Stimulated activated naive CD8-positive, alpha-beta T cell treated with anti-CD3 and anti-CD28 coated beads, Interleukin-15, amount 100 ng/mL, for 72 hours (primary cell): ENCODE results near the gene CCDC88C.

Source experiments
- ATAC-seq: fragments of 150-1000 bp; cut with Tn5 transposase; 2 replicates; pipeline ENCODE4 v1.10.0; 2021; ENCODE audit warnings: mild to moderate bottlenecking, moderate library complexity
- DNase-seq, 2 donors: peaks; one replicate each; pipeline ENCODE4 v3.0.0; 2021 to 2022
- H3K27ac Mint-ChIP-seq, 2 donors: one replicate each; pipeline ENCODE4 v1.8.0; 2022; ENCODE audit warnings: mild to moderate bottlenecking in 2 of 2, mixed read lengths in 2 of 2, moderate library complexity in 2 of 2
- H3K27me3 Mint-ChIP-seq: one replicate; pipeline ENCODE4 v1.8.0; 2022; ENCODE audit warnings: mixed read lengths
- H3K4me1 Mint-ChIP-seq: one replicate; pipeline ENCODE4 v1.8.0; 2022; ENCODE audit warnings: mild to moderate bottlenecking, mixed read lengths
- H3K4me3 Mint-ChIP-seq, 2 donors: one replicate each; pipeline ENCODE4 v1.8.0; 2022; ENCODE audit warnings: mild to moderate bottlenecking in 2 of 2, mixed read lengths in 2 of 2, moderate library complexity in 1 of 2
- H3K9me3 Mint-ChIP-seq, 2 donors: one replicate each; pipeline ENCODE4 v1.8.0; 2022; ENCODE audit warnings: mixed read lengths in 2 of 2

CCDC88C gene

DNA sequence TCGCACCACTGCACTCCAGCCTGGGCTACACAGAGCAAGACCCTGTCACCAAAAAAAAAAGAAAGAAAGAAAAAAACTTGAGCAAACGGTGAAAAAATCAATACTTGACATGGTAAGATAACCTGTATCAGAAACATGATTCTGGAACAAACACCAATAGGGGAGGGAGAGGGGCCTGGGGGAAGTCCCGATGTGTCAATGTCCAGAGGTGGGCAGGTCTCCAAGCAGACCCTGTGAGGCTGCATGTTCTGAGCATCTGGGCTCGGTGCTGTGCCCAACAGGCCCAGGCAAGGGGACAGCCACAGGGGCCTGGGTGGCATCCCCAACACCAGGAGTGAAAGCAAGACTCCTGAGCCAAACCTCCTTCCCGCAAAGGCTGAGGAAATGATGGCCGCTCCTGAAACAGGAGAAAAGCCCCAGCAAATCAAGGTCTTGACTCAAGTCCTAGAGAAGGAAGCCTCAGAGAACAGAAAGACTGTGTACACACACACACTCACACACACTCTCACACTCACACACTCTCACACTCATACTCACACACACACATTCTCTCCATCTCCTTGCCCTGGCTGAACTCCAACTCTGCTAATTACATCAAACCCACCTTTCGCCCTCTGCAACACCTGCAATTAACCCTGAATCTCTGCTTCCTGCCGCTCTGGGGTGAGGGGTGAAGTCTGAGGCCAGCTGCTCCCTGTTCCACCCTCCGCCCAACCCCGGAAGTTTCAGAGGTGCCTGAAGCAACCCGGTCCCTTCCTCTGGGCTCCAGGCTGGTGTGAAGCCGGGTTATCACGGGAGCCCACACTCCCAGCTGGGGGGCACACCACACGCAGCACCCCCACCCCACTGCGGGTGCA lies 20.4 kb downstream of the CCDC88C start:
- peak; percentile 85 for ATAC-seq
- H3K4me3 Mint-ChIP-seq: peak overlapping the region; percentile 69 to 75
- no peaks in the 10 kb centered on the region for H3K9me3 Mint-ChIP-seq
- H3K4me1 Mint-ChIP-seq: peaks cover 97% of the 10 kb centered on the region
- H3K27me3 Mint-ChIP-seq: no peaks in the 10 kb centered on the region
- peak overlapping the region; percentile 28 to 49 for H3K27ac Mint-ChIP-seq
- DNase-seq: peak in 1 of 2 donors; percentile 63

DNA sequence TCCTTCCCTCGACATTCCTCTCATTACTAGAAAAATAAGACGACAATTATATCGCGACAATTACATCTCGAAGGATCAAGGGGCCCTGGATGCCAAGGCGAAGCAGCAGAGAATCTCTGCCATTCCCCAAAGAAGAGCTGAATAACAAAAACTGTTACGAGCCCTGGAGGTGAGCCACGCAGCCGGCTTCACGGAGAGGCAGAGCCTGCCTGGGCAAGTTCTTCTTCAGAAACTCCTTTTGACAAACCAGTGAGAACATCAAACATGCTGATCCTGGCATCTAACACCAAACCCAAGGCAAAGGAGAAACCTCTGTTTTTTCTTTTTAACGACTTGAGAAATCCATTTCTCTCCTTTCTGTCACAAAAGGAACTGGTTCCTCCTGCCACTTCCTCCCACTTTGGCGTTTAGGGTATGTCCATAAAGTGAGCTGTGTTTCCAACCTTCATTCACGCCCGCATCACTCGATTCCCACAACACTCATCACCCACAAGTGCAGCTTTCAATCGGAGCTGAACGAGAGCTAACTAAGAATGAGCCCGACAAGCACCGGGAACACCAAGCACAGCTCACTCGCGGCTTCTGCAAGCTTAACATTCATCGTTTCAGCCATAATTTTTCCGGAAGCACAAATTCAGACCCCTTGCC lies 21.5 kb downstream of the CCDC88C start:
- DNase-seq (no peak), ATAC-seq (no peak)
- H3K9me3 Mint-ChIP-seq: no peaks in the 10 kb centered on the region
- H3K27me3 Mint-ChIP-seq: no peaks in the 10 kb centered on the region
- peak overlapping the region; percentile 74 to 96 for H3K27ac Mint-ChIP-seq
- peak overlapping the region; percentile 69 to 75 for H3K4me3 Mint-ChIP-seq
- H3K4me1 Mint-ChIP-seq: peaks cover 99% of the 10 kb centered on the region

DNA sequence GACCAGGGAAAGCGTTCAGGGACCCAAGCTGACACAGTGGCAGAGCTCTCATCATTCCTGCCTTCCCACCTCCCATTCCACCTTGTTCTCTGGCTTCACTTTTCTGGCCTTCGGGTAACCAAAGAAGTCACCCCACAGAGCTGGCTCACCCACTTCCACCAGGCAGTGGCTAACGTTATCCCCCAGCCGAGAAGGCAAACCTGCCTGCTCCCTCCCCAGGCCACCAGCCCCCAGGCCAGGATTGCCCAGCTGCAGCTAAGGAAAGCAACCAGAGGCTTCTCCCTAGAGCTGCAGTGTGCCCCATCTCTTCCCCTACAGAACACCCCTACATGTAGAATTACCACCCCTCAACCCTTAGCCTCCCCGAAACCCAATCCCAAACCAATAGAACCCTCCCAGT lies 22.2 kb downstream of the CCDC88C start:
- H3K4me1 Mint-ChIP-seq: peaks cover 100% of the 10 kb centered on the region
- H3K27ac Mint-ChIP-seq: peak overlapping the region; percentile 74 to 96
- H3K4me3 Mint-ChIP-seq: peak overlapping the region; percentile 69 to 75

DNA sequence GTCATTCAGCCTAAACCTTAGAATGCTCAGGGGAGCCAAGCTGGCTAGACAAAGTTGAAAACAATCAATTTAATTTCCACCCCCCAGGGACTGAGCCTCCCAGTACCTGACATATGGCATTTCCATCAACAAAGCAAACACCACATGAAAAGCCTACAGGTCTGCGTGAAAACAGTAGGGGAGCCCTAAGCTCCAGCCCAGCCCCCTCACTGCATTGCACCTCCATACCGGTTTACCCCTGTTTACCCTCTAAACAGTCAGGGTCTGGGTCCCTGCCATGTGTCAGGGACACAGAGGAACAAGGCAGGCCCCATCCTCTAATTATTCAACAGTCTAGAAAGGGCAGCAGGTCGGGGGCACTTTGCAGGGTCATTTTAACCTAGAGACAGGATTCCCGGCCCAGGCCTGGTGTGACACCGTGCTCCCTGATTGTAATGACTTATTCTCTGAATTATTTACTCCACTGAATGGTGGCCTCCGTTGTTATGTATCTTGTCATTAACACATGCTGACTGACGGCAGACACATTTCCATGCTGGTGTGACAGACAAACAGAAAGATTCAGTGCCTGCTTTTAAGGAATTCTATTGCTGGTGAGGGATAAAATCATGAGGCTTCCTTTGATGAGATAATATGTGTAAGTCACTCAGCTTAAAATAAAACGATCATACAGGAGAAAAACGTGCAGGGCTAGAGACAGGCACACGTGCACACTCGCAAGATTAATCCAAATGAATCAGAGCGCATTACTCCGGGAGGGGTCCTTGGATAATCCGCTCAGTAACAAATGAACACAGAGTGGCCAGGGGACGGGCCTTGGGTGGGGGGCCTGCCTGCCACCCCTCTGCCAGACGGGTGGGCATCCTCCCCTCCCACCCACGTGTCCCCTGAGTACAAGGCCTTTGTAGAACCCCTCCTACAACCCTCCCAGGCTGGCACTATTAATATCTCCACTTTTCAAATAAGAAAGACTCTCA lies 23.2 kb downstream of the CCDC88C start:
- Mint-ChIP-seq H3K27me3 (no peaks in the 10 kb centered on the region), H3K9me3 (no peaks in the 10 kb centered on the region), H3K27ac (peak overlapping the region; percentile 53 to 59), H3K4me1 (peaks cover 100% of the 10 kb centered on the region), H3K4me3 (peak overlapping the region; percentile 27 to 69)
- DNase-seq: no peak
- ATAC-seq: no peak

More for the DNA sequence above, 22.2 kb downstream of the CCDC88C start:
- Mint-ChIP-seq H3K9me3 (no peaks in the 10 kb centered on the region), H3K27me3 (no peaks in the 10 kb centered on the region)
- DNase-seq: no peak
- ATAC-seq: no peak

DNA sequence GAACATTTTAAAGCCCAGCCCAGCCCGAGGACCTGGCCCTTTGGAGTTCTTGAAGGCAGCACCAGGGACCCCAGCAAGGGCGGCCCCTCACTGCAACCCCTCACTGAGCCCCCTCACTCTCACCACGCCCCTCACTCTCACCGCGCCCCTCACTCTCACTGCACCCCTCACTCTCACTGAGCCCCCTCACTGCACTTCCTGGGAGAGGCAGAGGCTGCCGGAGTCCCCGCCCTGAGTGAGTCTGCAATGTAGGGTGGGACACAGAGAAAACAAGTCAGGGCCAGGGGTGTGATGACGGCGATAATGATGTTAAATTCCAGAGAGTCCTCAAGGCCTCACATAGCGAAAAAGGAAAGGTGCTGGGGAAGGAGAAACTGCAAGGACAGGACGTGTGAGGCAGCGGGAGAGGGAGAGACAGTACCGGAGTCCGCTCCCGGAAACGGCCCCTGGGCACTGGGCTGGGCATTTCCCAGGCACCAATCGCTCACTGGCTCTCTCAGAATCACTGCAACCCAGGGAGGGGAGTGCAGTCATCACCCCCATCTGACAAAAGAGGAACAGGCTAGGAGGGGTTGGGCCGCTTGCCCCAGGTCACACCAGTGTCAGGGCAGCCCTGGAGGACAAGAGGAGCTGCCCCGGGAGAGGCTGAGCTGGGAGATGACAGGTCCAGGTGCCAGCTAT lies 24.9 kb downstream of the CCDC88C start:
- peaks cover 100% of the 10 kb centered on the region for H3K4me1 Mint-ChIP-seq
- H3K27me3 Mint-ChIP-seq: no peaks in the 10 kb centered on the region
- no peak for ATAC-seq
- DNase-seq: no peak
- H3K9me3 Mint-ChIP-seq: no peaks in the 10 kb centered on the region
- peak overlapping the region in 1 of 2 donors; percentile 15 for H3K27ac Mint-ChIP-seq
- peak overlapping the region; percentile 52 to 62 for H3K4me3 Mint-ChIP-seq

DNA sequence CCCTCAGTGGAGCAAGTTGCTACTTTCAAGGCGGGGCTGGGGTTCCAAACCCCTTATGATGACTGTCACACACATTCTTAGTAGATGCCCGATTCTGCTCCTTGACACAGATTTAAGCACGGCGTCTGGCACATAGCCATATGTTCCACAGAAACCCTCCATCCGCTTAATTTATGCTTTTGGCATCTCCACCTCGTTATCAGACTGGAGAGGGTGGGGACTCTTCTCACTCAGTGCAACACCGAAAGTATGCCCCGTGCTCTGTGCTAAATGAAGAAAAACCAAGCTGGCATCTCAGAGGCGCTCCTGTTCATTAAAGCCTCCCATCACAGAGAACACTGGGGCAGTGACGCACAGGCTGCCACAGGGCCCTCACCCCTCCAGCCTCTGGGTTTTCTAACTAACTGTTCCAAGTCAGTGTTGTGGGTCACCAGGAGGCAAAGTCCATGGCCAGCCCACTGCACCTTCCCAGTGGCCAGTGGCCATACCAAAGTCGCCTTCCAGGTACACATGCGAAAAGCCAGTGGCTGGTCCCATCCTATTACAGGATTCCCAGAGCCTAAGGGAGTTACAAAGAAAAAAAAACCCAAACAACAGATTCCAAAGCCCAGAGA lies 27.3 kb downstream of the CCDC88C start:
- no peaks in the 10 kb centered on the region for H3K27me3 Mint-ChIP-seq
- H3K27ac Mint-ChIP-seq: peak overlapping the region; percentile 57 to 74
- H3K4me1 Mint-ChIP-seq: peaks cover 99% of the 10 kb centered on the region
- peak overlapping the region; percentile 18 to 60 for H3K4me3 Mint-ChIP-seq
- H3K9me3 Mint-ChIP-seq: no peaks in the 10 kb centered on the region
- ATAC-seq (peak; percentile 53), DNase-seq (no peak)

DNA sequence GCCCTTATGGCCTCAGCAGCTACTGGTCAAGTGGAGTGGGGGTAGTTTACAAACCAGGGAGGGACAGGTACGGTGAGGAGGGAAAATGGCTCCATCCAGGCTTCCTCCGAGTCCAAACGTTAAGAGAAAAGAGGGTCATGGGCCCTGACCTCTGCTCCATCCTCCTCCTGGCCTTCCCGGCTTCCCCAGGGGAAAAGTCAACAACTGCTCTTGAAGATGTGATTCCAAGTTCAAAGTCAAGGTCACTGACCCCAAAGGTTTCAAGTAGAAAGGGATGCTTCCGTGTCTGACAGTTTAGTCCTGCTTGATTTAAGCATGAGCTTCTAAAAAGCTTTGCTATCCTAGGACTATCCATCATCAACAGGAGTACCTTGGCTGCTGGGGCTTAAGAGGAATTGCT lies 28.5 kb downstream of the CCDC88C start:
- Mint-ChIP-seq H3K9me3 (no peaks in the 10 kb centered on the region), H3K4me1 (peaks cover 99% of the 10 kb centered on the region), H3K27me3 (no peaks in the 10 kb centered on the region), H3K27ac (peak overlapping the region in 1 of 2 donors; percentile 63), H3K4me3 (peak overlapping the region; percentile 50 to 62)
- ATAC-seq (no peak), DNase-seq (no peak)

DNA sequence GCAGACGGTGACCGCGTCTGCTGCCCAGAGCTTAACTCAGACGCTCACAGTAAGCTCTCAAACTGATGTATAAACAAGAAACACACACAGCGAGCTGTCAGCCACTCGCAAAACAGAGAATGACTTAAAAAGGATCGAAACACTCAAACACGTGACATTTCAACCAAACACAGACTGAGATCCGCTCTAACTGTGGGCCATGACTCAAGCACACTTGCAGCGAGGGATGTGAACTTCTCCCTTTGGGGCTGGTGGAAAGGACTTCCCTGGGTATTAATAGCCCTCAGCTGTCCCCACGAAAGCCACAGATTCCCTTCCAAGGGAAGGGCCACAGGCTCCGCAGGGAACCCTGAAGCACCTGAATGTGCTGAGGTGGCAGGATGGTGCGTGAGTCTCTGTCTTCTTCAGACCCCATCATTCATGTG lies 29.1 kb downstream of the CCDC88C start:
- peak; percentile 87 for ATAC-seq
- Mint-ChIP-seq H3K9me3 (no peaks in the 10 kb centered on the region), H3K4me3 (peak overlapping the region; percentile 59 to 62), H3K27me3 (no peaks in the 10 kb centered on the region), H3K27ac (peak overlapping the region in 1 of 2 donors; percentile 63), H3K4me1 (peaks cover 99% of the 10 kb centered on the region)
- peak in 1 of 2 donors; percentile 67 for DNase-seq

DNA sequence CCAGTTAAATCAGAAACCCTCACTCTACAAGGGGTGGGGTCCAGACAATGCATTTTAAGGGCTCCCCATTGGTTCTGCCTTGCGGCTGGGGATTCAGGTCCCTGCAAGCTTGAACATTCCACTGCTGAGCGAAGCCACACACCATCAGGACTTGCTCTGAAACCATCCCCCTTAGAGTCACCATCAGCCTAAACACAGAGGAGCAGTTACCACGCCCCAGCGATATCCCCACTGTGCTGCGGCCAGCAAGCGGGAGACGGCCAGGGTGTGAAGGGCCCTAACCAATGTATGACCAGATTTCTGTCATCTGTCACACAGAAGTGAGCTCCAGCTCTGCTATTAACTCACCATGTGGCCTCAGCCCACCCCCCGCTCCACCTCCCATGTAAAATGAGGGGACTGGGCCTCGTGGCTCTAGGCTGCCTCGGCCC lies 29.7 kb downstream of the CCDC88C start:
- ATAC-seq (peak; percentile 4), DNase-seq (no peak)
- peaks cover 99% of the 10 kb centered on the region for H3K4me1 Mint-ChIP-seq
- H3K4me3 Mint-ChIP-seq: peak overlapping the region; percentile 59 to 62
- H3K27ac Mint-ChIP-seq: peak overlapping the region; percentile 19 to 63
- H3K9me3 Mint-ChIP-seq: no peaks in the 10 kb centered on the region
- no peaks in the 10 kb centered on the region for H3K27me3 Mint-ChIP-seq

DNA sequence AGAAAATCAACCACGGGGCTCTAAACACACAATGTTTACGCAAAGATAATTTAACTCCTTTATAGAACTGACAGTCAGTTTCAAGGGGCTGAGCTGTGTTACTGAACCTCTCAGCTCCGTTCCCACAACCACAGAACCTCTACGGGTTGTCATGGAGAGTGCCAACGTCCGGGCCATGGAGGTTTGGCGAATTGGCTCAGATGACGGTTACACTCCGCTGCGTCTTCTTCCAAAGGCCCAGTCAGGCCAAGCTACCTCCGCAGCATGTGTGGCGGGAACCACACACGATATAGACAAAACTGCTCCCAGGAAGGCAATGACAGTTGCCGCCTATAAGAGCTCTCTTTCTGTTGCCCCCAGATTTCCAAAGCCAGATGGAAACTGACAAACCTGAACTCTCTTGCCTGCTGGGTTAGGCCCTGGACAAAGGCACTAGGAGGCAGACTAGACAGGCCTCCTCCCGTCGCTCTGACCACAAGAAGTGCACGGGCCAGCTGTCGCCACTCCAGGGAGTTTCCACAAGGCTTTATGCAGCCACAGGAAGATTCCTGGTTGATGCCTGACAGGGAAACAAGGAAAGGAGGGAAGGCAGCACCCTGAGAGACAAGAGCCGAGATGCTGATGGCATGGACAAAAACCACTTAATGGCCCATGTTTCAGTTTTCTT lies 30.3 kb downstream of the CCDC88C start:
- H3K4me1 Mint-ChIP-seq: peaks cover 99% of the 10 kb centered on the region
- ATAC-seq: peak; percentile 73
- DNase-seq: peak in 1 of 2 donors; percentile 54
- H3K9me3 Mint-ChIP-seq: peaks cover 0 to 1% of the 10 kb centered on the region in 2 donors
- no peaks in the 10 kb centered on the region for H3K27me3 Mint-ChIP-seq
- peak overlapping the region; percentile 32 for H3K4me3 Mint-ChIP-seq
- H3K27ac Mint-ChIP-seq: peak overlapping the region in 1 of 2 donors; percentile 8

DNA sequence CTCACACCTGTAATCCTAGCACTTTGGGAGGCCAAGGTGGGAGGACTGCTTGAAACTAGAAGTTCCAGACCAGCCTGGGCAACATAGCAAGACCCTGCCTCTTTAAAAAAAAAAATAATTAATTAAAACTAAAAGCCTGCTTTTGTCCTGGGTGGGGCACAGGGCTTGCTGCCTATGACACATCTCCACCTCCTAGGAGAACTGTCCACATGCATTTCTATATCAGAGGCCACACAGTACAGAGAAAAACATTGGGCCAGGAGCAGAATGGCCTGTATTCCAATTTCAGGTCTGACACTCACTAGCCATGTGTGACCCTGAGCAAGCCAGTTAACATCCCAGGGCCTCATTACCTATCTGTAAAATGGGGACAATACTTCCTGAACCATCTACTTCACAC lies 31.9 kb downstream of the CCDC88C start:
- ATAC-seq (no peak), DNase-seq (no peak)
- peak overlapping the region in 1 of 2 donors; percentile 33 for H3K27ac Mint-ChIP-seq
- no peak overlapping the region for H3K4me3 Mint-ChIP-seq
- peaks cover 99% of the 10 kb centered on the region for H3K4me1 Mint-ChIP-seq
- peaks cover 0 to 7% of the 10 kb centered on the region in 2 donors for H3K9me3 Mint-ChIP-seq
- no peaks in the 10 kb centered on the region for H3K27me3 Mint-ChIP-seq

DNA sequence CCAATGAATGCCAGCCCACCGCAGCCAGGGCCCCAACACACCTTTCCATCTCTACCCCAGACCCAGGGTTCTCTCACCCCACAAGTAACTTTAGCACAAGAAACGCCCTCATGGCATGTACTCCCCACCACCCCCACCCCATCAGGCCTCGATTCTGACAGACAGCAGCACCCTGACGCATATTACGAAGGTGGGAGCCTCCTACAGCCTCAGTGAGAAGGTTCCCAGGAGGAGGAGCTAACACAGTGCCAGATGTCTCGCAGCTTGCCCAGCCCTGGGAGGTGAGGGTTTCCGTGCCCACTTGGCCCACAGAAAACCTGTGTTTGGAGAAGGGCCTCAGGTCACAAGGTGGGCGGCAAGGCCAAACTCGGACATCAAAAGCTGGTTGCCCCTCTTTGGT lies 32.4 kb downstream of the CCDC88C start:
- peak overlapping the region in 1 of 2 donors; percentile 18 for H3K4me3 Mint-ChIP-seq

DNA sequence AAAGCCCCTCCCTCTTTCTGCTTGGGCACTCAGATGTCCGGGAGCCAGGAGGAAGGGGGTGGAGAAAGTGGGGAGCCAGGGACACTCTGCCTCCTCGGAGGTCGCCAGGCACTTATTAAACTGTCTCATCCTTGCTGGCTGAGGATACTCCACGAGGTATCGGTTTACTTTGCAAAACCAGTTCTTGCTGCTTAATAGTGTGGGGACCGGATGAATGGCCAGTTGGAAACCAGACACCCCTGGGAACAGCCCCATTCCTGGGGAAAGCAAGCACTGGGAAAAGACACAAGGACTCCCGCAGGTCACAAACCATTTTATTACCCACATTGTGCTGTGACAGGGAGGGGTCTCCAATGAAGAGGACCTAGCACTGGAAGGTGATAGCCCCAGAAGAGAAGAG lies 34.2 kb downstream of the CCDC88C start:
- no peak overlapping the region for H3K4me3 Mint-ChIP-seq
- ATAC-seq: no peak
- H3K27ac Mint-ChIP-seq: no peak overlapping the region
- peaks cover 0 to 7% of the 10 kb centered on the region in 2 donors for H3K9me3 Mint-ChIP-seq
- H3K4me1 Mint-ChIP-seq: peaks cover 99% of the 10 kb centered on the region
- H3K27me3 Mint-ChIP-seq: no peaks in the 10 kb centered on the region
- DNase-seq: no peak

More for the DNA sequence above, 32.4 kb downstream of the CCDC88C start:
- Mint-ChIP-seq H3K9me3 (peaks cover 0 to 7% of the 10 kb centered on the region in 2 donors), H3K27ac (peak overlapping the region; percentile 77 to 88), H3K27me3 (no peaks in the 10 kb centered on the region), H3K4me1 (peaks cover 99% of the 10 kb centered on the region)
- ATAC-seq (no peak), DNase-seq (no peak)
